AG09319 (cell line): Measurements from ENCODE around the gene CCDC83.
"Not testable (repeated sequence)": the region's sequence is repeated elsewhere in the genome, so short reads cannot be mapped to it uniquely, and the experiment has no call there.

ENCODE experiments used
- DNase-seq: peaks from one replicate; pipeline ENCODE4 v3.0.0-alpha.2; 2010; ENCODE audit warnings: low read depth; ENCODE audit errors: extremely low read depth
- CTCF ChIP-seq: IDR thresholded peaks from 2 replicates; pipeline ENCODE4 v1.5.1; 2011; ENCODE audit warnings: low read depth, mild to moderate bottlenecking, inconsistent platforms, low read length, moderate library complexity

CCDC83 gene

GRCh38 chr11:85848556-85848955 is 6.6 kb upstream of the CCDC83 start:
- no peak for DNase-seq
- TF ChIP-seq CTCF: no peak

GRCh38 chr11:85852754-85853153 is 2.4 kb upstream of the CCDC83 start:
- not testable (repeated sequence) for DNase-seq

GRCh38 chr11:85853541-85853940 is 1.6 kb upstream of the CCDC83 start:
- DNase-seq: not testable (repeated sequence)

- DNase-seq: no peak
- TF ChIP-seq CTCF: no peak
Measured at GRCh38 chr11:85854212-85854556, 999 bp upstream of the CCDC83 start.

DNA sequence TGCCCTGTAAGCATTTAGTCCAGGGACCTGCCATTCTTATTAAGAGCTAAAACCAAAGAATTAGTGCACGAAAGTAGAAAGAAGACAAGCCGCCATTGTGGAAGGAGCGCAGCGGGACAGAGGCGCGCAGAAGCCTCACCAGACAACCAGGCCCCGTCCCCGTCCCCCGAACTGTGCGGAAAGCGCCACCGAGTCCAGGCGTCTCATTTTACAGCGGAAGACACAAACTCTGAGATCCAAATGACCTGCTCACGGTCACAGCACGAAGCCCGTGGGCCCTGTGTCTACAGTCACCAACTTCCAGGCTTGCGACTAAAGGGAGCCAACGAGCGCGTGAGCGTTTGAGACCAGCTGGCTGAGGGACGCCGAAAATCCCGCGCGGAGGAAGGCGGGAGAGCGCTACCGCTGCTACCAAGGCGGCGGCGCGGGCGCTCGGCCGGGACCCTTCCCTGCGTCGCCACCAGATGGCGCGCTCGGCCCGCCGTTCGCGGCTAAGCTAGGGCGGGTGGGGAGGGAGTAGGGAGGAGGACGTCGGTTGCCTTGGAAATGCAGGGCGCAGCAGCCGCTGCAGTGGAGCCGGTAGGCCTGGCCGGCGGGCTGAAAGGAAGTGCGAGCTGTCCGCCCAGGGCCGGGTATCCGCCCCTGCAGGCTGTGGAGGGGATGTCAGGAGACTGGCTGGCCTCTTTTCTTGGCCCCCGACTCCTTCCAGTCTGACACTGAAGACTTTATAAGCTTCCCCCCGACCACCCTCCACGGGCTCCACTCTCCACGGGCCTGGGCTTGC is 434 bp upstream of the CCDC83 start:
- peak; percentile 80 for DNase-seq
- TF ChIP-seq CTCF: peak; percentile 55

GRCh38 chr11:85857098-85857497 is 1.9 kb downstream of the CCDC83 start:
- no peak for TF ChIP-seq CTCF

GRCh38 chr11:85859541-85859940 is 4.4 kb downstream of the CCDC83 start:
- DNase-seq: not testable (repeated sequence)

More at GRCh38 chr11:85857098-85857497, 1.9 kb downstream of the CCDC83 start:
- no peak for DNase-seq

GRCh38 chr11:85863855-85864254 is 8.7 kb downstream of the CCDC83 start:
- no peak for TF ChIP-seq CTCF
- DNase-seq: no peak

DNA sequence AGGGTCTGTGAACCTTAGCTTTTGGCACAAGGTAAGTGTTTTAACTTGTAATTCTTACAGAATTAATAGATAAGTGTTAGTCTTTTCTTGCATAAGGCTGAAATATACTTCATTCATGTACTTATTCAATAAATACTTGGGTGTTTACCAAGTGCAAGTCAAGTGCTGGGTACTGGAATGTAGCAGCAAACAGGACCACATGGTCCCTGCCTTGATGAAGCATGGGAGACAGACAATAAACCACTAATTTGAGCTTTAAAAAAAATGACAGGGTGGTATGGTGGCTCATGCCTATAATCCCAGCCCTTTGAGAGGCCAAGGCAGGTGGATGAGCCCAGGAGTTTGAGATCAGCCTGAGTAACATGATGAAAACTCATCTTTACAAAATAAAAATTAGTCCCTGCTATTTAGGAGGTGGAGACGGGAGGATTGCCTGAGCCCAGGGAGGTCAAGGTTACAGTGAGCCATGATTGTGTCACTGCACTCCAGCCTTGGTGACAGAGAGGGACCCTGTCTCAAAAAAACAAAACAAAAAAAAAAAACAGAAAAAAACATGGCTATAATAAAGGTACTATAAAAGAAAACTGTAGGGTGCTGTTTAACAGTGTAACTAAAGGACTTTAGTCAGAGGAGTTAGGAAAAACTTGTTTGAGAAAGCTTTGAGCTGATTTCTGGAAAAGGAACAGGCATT is 11.1 kb downstream of the CCDC83 start:
- DNase-seq: no peak
- no peak for TF ChIP-seq CTCF
